Suppressor macrophage treated with lipopolysaccharide for 4 hours (primary cell): ENCODE results near the gene DDB1.
A peak's percentile ranks its signal among the peaks of the same experiment; 100 is the strongest.
"Not testable (repeated sequence)": the region's sequence is repeated elsewhere in the genome, so short reads cannot be mapped to it uniquely, and the experiment has no call there.

Experiments
- DNase-seq: peaks from one replicate; pipeline ENCODE4 v3.0.0-alpha.2; 2020

The DDB1 gene

GRCh38 chr11:61267437-61267841, 65.5 kb downstream of the DDB1 start:
- no peak for DNase-seq

- DNase-seq = no peak
Measured at GRCh38 chr11:61266602-61267001, 66.3 kb downstream of the DDB1 start.

GRCh38 chr11:61265357-61265756, 67.5 kb downstream of the DDB1 start:
- DNase-seq = no peak

GRCh38 chr11:61264795-61265194, 68.1 kb downstream of the DDB1 start:
- no peak for DNase-seq

GRCh38 chr11:61264371-61264770, 68.5 kb downstream of the DDB1 start:
- DNase-seq = no peak

- DNase-seq = no peak
Measured at GRCh38 chr11:61259363-61259762, 73.5 kb downstream of the DDB1 start.

- no peak for DNase-seq
Measured at GRCh38 chr11:61258546-61258945, 74.4 kb downstream of the DDB1 start.

- peak; percentile 66 for DNase-seq
Measured at GRCh38 chr11:61256710-61257482, 76.0 kb downstream of the DDB1 start.

- peak; percentile 81 for DNase-seq
Measured at GRCh38 chr11:61254403-61255025, 78.4 kb downstream of the DDB1 start.

- DNase-seq = not testable (repeated sequence)
Measured at GRCh38 chr11:61252332-61252731, 80.6 kb downstream of the DDB1 start.

- not testable (repeated sequence) for DNase-seq
Measured at GRCh38 chr11:61250796-61251765, 81.8 kb downstream of the DDB1 start.
